Measurements from ENCODE around the gene TPCN2.

DNA sequence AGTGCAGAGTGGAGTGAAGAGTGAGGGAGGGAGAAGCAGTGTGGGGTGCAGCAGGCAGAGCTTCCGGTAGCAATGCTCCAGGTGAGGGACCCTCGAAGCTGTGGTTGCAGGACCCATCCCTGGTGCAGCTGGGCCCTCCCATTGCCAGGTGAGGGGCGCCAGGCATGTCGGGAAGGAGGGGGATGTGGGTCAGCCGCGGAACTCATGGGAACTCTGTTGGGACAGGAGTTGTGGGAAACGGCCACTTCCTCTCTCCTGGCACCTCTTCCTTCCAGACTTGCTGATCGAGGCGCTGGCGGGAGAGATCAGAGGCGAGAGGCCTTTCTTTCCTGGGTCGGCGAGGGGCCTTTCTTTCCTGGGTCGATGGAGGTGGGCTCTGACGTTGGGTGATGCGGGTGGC, 48.5 kb downstream of the TPCN2 start:
- TF ChIP-seq, protein P1, sequence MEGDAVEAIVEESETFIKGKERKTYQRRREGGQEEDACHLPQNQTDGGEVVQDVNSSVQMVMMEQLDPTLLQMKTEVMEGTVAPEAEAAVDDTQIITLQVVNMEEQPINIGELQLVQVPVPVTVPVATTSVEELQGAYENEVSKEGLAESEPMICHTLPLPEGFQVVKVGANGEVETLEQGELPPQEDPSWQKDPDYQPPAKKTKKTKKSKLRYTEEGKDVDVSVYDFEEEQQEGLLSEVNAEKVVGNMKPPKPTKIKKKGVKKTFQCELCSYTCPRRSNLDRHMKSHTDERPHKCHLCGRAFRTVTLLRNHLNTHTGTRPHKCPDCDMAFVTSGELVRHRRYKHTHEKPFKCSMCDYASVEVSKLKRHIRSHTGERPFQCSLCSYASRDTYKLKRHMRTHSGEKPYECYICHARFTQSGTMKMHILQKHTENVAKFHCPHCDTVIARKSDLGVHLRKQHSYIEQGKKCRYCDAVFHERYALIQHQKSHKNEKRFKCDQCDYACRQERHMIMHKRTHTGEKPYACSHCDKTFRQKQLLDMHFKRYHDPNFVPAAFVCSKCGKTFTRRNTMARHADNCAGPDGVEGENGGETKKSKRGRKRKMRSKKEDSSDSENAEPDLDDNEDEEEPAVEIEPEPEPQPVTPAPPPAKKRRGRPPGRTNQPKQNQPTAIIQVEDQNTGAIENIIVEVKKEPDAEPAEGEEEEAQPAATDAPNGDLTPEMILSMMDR (conservative IDR thresholded peaks at IDR 0.05 in 1 of 2, IDR thresholded peaks at IDR 0.05 in 1 of 2; ENCODE audit: extremely low read depth in 1 of 2, insufficient read depth in 1 of 2, low read depth in 1 of 2, low read length in 2 of 2) = no peak
- no peak for TF ChIP-seq EZH2 (IDR thresholded peaks at IDR 0.05; ENCODE audit: borderline replicate concordance, low read length)
